HCT116 (cell line): ENCODE results near the gene CDK16. TPM values are rescaled to one million over a fixed set of nuclear protein-coding genes. Genes with fewer than 3 reads are reported as not detected.

Experiments
- ATAC-seq: fragments of 200-7000 bp; cut with Tn5 transposase; 2 replicates; pipeline ENCODE4 v1.9.1; 2020; ENCODE audit warnings: mild to moderate bottlenecking, moderate library complexity
- BruUV-seq: library from RNA; stranded (reverse); fragments of 400-500 nt; replicated peaks from 2 replicates; lab custom pipeline; 2021; lab: Mats Ljungman, UMichigan
- CTCF ChIA-PET: fragments of 300-600 bp; sonication (Branson Sonifier 250); formaldehyde crosslinking; loops from one replicate; lab custom pipeline; 2021; ENCODE audit warnings: antibody characterized with exemption; lab: Charles Lee
- POLR2A ChIA-PET: fragments of 300-600, 350-600 bp; sonication (Branson Sonifier 250); formaldehyde crosslinking; loops from one replicate; lab custom pipeline; 2021; ENCODE audit warnings: antibody characterized with exemption; lab: Charles Lee
- RAD21 ChIA-PET, 2 experiments: fragments of 300-600 bp; sonication (Branson Sonifier 250); formaldehyde crosslinking; loops; one replicate each; lab custom pipeline; 2023; ENCODE audit warnings: low total read pairs in 2 of 2; ENCODE audit not compliant: uncharacterized antibody in 2 of 2, unreplicated experiment in 2 of 2, low non-redundant PET in 1 of 2; lab: Charles Lee
- DNase-seq: peaks from one replicate; pipeline ENCODE4 v3.0.0-alpha.2; 2010; ENCODE audit warnings: low read depth, low spot score
- H2AFZ ChIP-seq: fragments of 200-600 bp; shearing (Covaris generic), sonication (generic); 2 replicates; pipeline ENCODE4 v1.6.1; 2017; ENCODE audit warnings: low read depth, mixed run types, mixed read lengths, antibody characterized with exemption, low read length; ENCODE audit not compliant: poor library complexity, severe bottlenecking
- H3K27ac ChIP-seq: 2 replicates; pipeline ENCODE4 v1.5.1; 2012; ENCODE audit warnings: low read depth, low read length
- H3K27me3 ChIP-seq: fragments of 200-600 bp; sonication (generic); 2 replicates; pipeline ENCODE4 v1.6.1; 2016; ENCODE audit warnings: mixed run types, low read length, mixed read lengths; ENCODE audit not compliant: insufficient read depth
- H3K36me3 ChIP-seq, 2 experiments: fragments of 200-500 bp in 1 of 2; fragments of 200-600 bp in 1 of 2; sonication (Bioruptor generic) in 1 of 2; sonication (generic) in 1 of 2; 2 replicates each; pipeline versions ENCODE4 v1.5.1 to v1.6.1; 2014 to 2016; ENCODE audit warnings: low read length in 2 of 2, inconsistent platforms in 1 of 2, mixed read lengths in 1 of 2, mixed run types in 1 of 2; ENCODE audit not compliant: insufficient read depth in 2 of 2, control insufficient read depth in 1 of 2
- H3K4me1 ChIP-seq, 2 experiments: fragments of 200-600 bp in 1 of 2; sonication (generic) in 1 of 2; 2 replicates each; pipeline versions ENCODE4 v1.5.1 to v1.6.1; 2012 to 2017; ENCODE audit warnings: low read length in 2 of 2, inconsistent platforms in 1 of 2, mild to moderate bottlenecking in 1 of 2, mixed read lengths in 1 of 2, mixed run types in 1 of 2, moderate library complexity in 1 of 2; ENCODE audit not compliant: insufficient read depth in 2 of 2, control insufficient read depth in 1 of 2
- H3K4me2 ChIP-seq: fragments of 200-600 bp; sonication (generic); 2 replicates; pipeline ENCODE4 v1.6.1; 2017; ENCODE audit warnings: mixed run types, low read length, mixed read lengths
- H3K4me3 ChIP-seq, 2 experiments: fragments of 200-600 bp in 1 of 2; sonication (generic) in 1 of 2; replicated peaks in 1 of 2; 2 replicates each; pipeline ENCODE4 v1.5.1; 2011 to 2016; ENCODE audit warnings: low read length in 2 of 2, control low read depth in 1 of 2, low read depth in 1 of 2, mild to moderate bottlenecking in 1 of 2, mixed read lengths in 1 of 2, mixed run types in 1 of 2
- H3K79me2 ChIP-seq: fragments of 200-600 bp; sonication (generic); 2 replicates; pipeline ENCODE4 v1.6.1; 2017; ENCODE audit warnings: mild to moderate bottlenecking, mixed run types, low read length, moderate library complexity, mixed read lengths; ENCODE audit not compliant: insufficient read depth
- H3K9ac ChIP-seq: fragments of 200-600 bp; sonication (generic); 2 replicates; pipeline ENCODE4 v1.6.1; 2016; ENCODE audit warnings: low read length, mixed read lengths
- H3K9me2 ChIP-seq: fragments of 200-600 bp; sonication (generic), shearing (Covaris generic); 2 replicates; pipeline ENCODE4 v1.6.1; 2017; ENCODE audit warnings: mixed run types, mild to moderate bottlenecking, moderate library complexity; ENCODE audit not compliant: insufficient read depth
- H3K9me3 ChIP-seq, 2 experiments: fragments of 200-500 bp in 1 of 2; fragments of 200-600 bp in 1 of 2; sonication (Bioruptor generic) in 1 of 2; sonication (generic) in 1 of 2; 2 replicates each; pipeline ENCODE4 v1.6.1; 2014 to 2017; ENCODE audit warnings: low read length in 2 of 2, mixed read lengths in 2 of 2, inconsistent platforms in 1 of 2, low read depth in 1 of 2, mild to moderate bottlenecking in 1 of 2, mixed run types in 1 of 2, moderate library complexity in 1 of 2; ENCODE audit not compliant: control insufficient read depth in 1 of 2, insufficient read depth in 1 of 2
- H4K20me1 ChIP-seq: fragments of 200-600 bp; sonication (generic), shearing (Covaris generic); 2 replicates; pipeline ENCODE4 v1.6.1; 2017; ENCODE audit warnings: mixed run types, mild to moderate bottlenecking, moderate library complexity; ENCODE audit not compliant: insufficient read depth
- FOSL1 ChIP-seq: IDR thresholded peaks from 2 replicates; pipeline ENCODE4 v1.6.1; 2012; ENCODE audit warnings: low read depth
- RAD21 ChIP-seq: IDR thresholded peaks from 2 replicates; pipeline ENCODE4 v1.6.1; 2012; ENCODE audit warnings: low read depth, mild to moderate bottlenecking
- SP1 ChIP-seq: IDR thresholded peaks from 2 replicates; pipeline ENCODE4 v1.6.1; 2012; ENCODE audit warnings: low read depth
- TCF7L2 ChIP-seq: IDR thresholded peaks from 2 replicates; pipeline ENCODE4 v1.7.0; 2011; ENCODE audit warnings: borderline replicate concordance, inconsistent platforms; ENCODE audit not compliant: insufficient read depth, insufficient read length; ENCODE audit errors: extremely low read depth
- YY1 ChIP-seq: IDR thresholded peaks from 2 replicates; pipeline ENCODE4 v1.6.1; 2011; ENCODE audit warnings: low read length, low read depth, moderate library complexity, mild to moderate bottlenecking; ENCODE audit not compliant: insufficient replicate concordance; ENCODE audit errors: extremely low read depth
- intact Hi-C: fragments of 100-400 bp; cut with micrococcal nuclease; formaldehyde crosslinking; loops from 2 replicates; pipeline ENCODE4 v1.10.0; 2022
- total RNA-seq: library from RNA; stranded (reverse); gene quantifications from one replicate; pipeline ENCODE4 v1.2.1, GENCODE V29; 2021; ENCODE audit not compliant: unreplicated experiment
- TF ChIP-seq, protein P1 (sequence below): IDR thresholded peaks from 2 replicates; pipeline ENCODE4 v1.6.1; 2012
- TF ChIP-seq, protein P2 (sequence below): IDR thresholded peaks from 2 replicates; pipeline ENCODE4 v1.6.1; 2011; ENCODE audit warnings: mild to moderate bottlenecking, low read length, moderate library complexity; ENCODE audit not compliant: insufficient replicate concordance; ENCODE audit errors: extremely low read depth
- TF ChIP-seq, protein P3 (sequence below): IDR thresholded peaks from 2 replicates; pipeline ENCODE4 v1.6.1; 2012; ENCODE audit warnings: low read depth
- TF ChIP-seq, protein P4 (sequence below), 3 experiments: fragments of 200-600 bp in 1 of 3; sonication (generic) in 1 of 3; IDR thresholded peaks in 2 of 3; conservative IDR thresholded peaks in 1 of 3; 2 replicates each; pipeline ENCODE4 v1.5.1; 2012 to 2017; ENCODE audit warnings: low read depth in 2 of 3, low read length in 2 of 3, antibody characterized with exemption in 1 of 3, borderline replicate concordance in 1 of 3, control low read depth in 1 of 3, mild to moderate bottlenecking in 1 of 3, mixed read lengths in 1 of 3, mixed run types in 1 of 3, moderate library complexity in 1 of 3; ENCODE audit not compliant: insufficient read depth in 1 of 3

CDK16 gene
- total RNA-seq, 1 experiment from 2014 or later, result 131 TPM

DNA sequence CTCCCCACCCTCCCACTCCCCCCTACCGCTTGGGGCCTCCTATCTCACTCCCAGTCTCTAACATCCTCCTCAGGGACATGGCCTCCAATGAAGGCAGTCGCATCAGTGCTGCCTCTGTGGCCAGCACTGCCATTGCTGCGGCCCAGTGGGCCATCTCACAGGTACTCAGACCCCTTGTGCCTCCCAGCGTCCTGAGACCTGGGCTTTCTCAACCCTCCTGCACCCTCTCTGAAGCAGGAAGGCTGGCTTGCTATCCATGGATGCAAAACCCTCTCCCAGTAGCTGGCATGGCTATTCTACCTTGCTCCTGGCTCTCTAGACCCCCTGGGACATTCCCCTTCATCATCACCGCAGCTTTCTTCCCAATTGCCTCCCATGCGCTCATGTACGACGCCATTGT, 38.1 kb upstream of the CDK16 start:
- DNase-seq (no peak), ATAC-seq (no peak)
- TF ChIP-seq YY1, result no peak
- TF ChIP-seq FOSL1, result no peak
- TF ChIP-seq RAD21, result no peak
- TF ChIP-seq, protein P1, sequence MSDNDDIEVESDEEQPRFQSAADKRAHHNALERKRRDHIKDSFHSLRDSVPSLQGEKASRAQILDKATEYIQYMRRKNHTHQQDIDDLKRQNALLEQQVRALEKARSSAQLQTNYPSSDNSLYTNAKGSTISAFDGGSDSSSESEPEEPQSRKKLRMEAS, result no peak
- Histone ChIP-seq H3K4me1 (no peaks in the 10 kb centered on the region), H3K4me3 (no peak overlapping the region), H3K9me3 (no peaks in the 10 kb centered on the region), H4K20me1 (no peaks in the 10 kb centered on the region), H3K27ac (no peak overlapping the region), H3K27me3 (no peaks in the 10 kb centered on the region), H3K9ac (no peak overlapping the region), H3K36me3 (no peaks in the 10 kb centered on the region; a peak in 1 of 4 replicates), H3K9me2 (no peaks in the 10 kb centered on the region), H3K4me2 (no peak overlapping the region), H3K79me2 (no peaks in the 10 kb centered on the region), H2AFZ (no peak overlapping the region)
- BruUV-seq, result no TSS peak
- intact Hi-C loops, result no loop called here
- ChIA-PET POLR2A (no interaction called here), CTCF (no interaction called here), RAD21 (no interaction called here)

DNA sequence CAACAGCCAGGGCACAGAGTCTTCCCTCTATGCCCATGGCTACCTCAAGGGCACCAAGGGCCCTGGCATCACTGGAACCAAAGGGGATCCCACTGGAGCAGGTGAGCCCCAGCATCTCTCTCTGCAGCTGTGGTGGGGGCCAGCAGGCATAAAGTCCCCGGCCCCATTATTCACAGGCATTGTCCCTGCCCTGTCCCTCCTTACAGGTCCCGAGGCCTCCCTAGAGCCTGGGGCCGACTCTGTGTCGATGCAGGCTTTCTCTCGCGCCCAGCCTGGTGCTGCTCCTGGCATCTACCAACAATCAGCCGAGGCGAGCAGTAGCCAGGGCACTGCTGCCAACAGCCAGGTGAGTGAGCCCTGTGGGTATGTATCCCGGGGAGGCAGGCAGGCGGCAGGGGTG, 37.2 kb upstream of the CDK16 start:
- ATAC-seq (no peak), DNase-seq (no peak)
- Histone ChIP-seq H4K20me1 (no peaks in the 10 kb centered on the region), H3K4me1 (no peaks in the 10 kb centered on the region), H3K9me2 (no peaks in the 10 kb centered on the region), H3K27me3 (no peaks in the 10 kb centered on the region), H2AFZ (no peak overlapping the region), H3K9me3 (no peaks in the 10 kb centered on the region), H3K9ac (no peak overlapping the region), H3K4me2 (no peak overlapping the region), H3K4me3 (no peak overlapping the region), H3K79me2 (no peaks in the 10 kb centered on the region), H3K27ac (no peak overlapping the region), H3K36me3 (no peaks in the 10 kb centered on the region; a peak in 1 of 4 replicates)
- RAD21 ChIA-PET, result no interaction called here
- CTCF ChIA-PET, result no interaction called here
- intact Hi-C loops, result no loop called here
- POLR2A ChIA-PET, result no interaction called here
- no TSS peak for BruUV-seq
- TF ChIP-seq TCF7L2, result no peak
- TF ChIP-seq, protein P2, sequence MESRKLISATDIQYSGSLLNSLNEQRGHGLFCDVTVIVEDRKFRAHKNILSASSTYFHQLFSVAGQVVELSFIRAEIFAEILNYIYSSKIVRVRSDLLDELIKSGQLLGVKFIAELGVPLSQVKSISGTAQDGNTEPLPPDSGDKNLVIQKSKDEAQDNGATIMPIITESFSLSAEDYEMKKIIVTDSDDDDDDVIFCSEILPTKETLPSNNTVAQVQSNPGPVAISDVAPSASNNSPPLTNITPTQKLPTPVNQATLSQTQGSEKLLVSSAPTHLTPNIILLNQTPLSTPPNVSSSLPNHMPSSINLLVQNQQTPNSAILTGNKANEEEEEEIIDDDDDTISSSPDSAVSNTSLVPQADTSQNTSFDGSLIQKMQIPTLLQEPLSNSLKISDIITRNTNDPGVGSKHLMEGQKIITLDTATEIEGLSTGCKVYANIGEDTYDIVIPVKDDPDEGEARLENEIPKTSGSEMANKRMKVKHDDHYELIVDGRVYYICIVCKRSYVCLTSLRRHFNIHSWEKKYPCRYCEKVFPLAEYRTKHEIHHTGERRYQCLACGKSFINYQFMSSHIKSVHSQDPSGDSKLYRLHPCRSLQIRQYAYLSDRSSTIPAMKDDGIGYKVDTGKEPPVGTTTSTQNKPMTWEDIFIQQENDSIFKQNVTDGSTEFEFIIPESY, result no peak
- TF ChIP-seq, protein P3, sequence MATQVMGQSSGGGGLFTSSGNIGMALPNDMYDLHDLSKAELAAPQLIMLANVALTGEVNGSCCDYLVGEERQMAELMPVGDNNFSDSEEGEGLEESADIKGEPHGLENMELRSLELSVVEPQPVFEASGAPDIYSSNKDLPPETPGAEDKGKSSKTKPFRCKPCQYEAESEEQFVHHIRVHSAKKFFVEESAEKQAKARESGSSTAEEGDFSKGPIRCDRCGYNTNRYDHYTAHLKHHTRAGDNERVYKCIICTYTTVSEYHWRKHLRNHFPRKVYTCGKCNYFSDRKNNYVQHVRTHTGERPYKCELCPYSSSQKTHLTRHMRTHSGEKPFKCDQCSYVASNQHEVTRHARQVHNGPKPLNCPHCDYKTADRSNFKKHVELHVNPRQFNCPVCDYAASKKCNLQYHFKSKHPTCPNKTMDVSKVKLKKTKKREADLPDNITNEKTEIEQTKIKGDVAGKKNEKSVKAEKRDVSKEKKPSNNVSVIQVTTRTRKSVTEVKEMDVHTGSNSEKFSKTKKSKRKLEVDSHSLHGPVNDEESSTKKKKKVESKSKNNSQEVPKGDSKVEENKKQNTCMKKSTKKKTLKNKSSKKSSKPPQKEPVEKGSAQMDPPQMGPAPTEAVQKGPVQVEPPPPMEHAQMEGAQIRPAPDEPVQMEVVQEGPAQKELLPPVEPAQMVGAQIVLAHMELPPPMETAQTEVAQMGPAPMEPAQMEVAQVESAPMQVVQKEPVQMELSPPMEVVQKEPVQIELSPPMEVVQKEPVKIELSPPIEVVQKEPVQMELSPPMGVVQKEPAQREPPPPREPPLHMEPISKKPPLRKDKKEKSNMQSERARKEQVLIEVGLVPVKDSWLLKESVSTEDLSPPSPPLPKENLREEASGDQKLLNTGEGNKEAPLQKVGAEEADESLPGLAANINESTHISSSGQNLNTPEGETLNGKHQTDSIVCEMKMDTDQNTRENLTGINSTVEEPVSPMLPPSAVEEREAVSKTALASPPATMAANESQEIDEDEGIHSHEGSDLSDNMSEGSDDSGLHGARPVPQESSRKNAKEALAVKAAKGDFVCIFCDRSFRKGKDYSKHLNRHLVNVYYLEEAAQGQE, result no peak
- TF ChIP-seq, protein P1, result no peak
- TF ChIP-seq, protein P4, sequence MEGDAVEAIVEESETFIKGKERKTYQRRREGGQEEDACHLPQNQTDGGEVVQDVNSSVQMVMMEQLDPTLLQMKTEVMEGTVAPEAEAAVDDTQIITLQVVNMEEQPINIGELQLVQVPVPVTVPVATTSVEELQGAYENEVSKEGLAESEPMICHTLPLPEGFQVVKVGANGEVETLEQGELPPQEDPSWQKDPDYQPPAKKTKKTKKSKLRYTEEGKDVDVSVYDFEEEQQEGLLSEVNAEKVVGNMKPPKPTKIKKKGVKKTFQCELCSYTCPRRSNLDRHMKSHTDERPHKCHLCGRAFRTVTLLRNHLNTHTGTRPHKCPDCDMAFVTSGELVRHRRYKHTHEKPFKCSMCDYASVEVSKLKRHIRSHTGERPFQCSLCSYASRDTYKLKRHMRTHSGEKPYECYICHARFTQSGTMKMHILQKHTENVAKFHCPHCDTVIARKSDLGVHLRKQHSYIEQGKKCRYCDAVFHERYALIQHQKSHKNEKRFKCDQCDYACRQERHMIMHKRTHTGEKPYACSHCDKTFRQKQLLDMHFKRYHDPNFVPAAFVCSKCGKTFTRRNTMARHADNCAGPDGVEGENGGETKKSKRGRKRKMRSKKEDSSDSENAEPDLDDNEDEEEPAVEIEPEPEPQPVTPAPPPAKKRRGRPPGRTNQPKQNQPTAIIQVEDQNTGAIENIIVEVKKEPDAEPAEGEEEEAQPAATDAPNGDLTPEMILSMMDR (IDR thresholded peaks at IDR 0.05 in 2 of 3, conservative IDR thresholded peaks at IDR 0.05 in 1 of 3; ENCODE audit: borderline replicate concordance in 1 of 3, insufficient read depth in 1 of 3, low read depth in 2 of 3, low read length in 2 of 3), result no peak
- TF ChIP-seq FOSL1, result no peak
- no peak for TF ChIP-seq RAD21
- no peak for TF ChIP-seq YY1
- no peak for TF ChIP-seq SP1
